COR-L47 (cell line): Measurements from ENCODE around the gene GTF3C5.
"Not testable (repeated sequence)": the region's sequence is repeated elsewhere in the genome, so short reads cannot be mapped to it uniquely, and the experiment has no call there.

Experiments
- DNase-seq: peaks from one replicate; lab custom pipeline; 2025; lab: John Stamatoyannopoulos, UW

GTF3C5 gene, protein sequence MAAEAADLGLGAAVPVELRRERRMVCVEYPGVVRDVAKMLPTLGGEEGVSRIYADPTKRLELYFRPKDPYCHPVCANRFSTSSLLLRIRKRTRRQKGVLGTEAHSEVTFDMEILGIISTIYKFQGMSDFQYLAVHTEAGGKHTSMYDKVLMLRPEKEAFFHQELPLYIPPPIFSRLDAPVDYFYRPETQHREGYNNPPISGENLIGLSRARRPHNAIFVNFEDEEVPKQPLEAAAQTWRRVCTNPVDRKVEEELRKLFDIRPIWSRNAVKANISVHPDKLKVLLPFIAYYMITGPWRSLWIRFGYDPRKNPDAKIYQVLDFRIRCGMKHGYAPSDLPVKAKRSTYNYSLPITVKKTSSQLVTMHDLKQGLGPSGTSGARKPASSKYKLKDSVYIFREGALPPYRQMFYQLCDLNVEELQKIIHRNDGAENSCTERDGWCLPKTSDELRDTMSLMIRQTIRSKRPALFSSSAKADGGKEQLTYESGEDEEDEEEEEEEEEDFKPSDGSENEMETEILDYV

DNA sequence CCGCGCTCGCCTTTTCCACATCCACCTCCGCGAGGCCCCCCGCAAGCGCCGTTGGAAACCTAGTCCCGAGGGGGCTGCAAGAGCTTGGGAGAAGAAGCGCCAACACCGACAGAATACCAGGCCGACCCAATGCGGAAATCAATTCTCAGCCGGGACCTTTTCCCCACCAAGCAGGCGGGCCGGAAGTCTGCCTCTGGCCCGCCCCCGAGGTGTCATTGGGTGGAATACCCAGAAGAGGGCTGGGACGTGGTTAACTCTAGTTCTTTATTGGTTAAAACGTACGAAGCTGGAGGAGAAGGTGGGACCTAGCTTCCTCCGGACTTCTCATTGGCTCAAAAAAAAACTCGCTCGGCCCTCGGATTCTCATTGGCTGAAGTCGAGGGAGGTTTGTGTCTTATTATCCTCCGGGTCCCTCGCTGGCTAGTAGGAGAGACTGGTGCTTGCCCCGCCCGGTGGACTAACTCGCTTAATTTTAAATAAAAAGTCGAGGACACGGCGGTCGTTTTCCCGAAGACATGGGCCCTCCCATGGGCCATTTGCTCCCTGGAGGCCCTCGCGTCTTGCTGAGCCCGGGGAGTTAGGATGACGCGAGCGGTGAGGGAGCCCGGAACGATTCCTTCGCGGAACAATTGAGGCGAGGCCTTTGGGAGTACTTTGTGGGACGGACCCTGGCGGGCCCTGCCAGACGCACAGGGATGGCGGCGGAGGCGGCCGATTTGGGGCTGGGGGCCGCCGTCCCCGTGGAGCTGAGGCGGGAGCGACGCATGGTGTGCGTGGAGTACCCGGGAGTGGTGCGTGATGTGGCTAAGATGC, at the start of gene GTF3C5:
GTF3C5 (plus strand) TSS at position 681 of the 813 bp plus-strand sequence; CDS start at position 696, 15 bp downstream.
- DNase-seq, result peak; percentile 99

- DNase-seq, result no peak
Measured at GRCh38 chr9:132982458-132982857, 48.3 kb upstream of the GTF3C5 start.

- no peak for DNase-seq
Measured at GRCh38 chr9:132983491-132984201, 47.2 kb upstream of the GTF3C5 start.

DNA sequence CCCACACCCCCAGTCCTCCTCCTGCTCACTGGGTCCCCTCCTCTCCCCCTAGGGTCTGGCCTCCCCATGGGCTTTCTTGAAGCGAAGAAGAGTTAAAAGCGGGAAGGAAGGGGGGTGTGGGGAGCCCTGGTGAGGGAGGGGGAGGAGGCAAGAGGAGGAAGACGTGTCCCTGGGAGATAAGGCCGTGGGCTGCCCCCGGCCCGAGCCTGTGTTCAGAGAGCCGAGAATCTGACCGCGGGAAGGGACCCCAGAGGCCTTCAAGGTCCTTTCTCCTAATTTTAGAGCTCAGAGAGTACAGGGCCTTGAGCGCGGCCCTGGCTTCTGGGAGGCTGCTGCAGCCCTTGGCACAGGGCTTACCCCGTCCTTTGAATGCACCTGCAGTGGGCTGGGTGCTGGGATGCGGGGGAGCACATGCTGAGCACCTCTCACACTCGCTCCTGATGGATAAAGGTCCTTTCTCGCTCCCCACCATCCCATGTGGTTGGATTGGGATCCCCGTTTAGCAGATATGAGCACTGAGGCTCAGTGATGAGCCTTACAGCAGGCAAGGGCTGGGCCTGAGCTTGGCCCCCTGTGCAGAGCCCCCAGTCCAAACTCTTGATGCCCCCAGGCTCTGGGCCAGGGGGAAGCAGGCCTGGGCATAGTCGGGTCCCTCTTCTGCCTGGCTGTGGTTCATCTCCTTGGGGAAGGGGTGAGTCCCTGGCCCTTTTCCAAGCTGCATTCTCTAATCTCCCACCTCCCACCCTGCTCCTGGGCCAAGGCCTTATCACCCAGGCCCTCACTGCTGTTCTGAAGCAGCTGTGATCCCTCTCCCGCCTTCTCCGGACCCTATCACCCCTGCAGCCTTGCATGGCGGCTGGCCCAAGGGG, 46.4 kb upstream of the GTF3C5 start:
- no peak for DNase-seq

DNA sequence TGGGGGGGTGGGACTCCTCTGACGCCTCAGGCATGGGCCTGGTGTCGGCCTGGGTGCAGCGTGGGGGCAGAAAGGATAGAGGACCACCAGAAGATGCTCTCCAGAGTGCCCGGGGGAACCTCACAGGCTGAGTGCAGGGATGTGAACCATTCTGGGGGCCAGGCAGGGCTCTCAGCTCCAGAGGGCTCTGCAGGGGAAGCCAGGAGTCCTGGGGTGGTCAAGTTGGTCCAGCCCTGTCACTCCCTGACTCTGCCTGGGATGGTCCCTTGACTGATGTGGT, 45.8 kb upstream of the GTF3C5 start:
- DNase-seq, result no peak

DNA sequence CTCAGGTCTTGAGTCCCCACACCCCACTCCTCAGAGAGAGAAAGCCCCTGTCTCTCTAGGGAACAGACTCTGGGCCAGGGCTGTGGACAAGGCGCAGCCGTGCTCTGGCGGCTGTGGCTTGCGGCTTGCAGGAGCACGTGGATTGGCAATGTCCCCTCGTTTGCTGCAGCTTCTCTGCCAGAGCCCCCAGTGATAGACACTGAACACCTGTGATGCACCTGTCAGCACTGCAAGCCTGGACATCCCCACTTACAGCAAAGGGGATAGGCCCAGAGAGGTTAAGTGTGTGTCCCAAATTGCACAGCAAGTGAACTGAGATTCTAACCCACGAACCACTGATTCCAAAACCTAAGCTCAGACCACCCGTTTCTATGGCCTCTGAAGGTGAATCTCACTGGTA, 45.3 kb upstream of the GTF3C5 start:
- no peak for DNase-seq

DNA sequence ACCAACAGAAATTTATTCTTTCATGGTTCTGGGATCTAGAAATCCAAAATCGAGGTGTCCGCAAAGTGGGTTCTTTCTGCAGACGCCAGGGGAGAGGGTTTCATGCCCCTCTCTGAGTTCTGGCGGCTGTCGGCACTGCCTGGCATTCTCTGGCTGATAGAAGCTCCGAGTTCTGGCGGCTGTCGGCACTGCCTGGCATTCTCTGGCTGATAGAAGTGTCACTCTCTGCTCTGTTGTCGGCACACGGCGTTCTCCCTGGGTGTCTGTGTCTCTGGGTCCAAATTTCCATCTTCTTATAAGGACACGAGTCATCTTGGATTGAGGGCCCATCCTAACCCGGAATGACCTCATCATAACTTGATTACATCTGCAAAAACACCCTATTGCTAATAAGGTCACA, 44.7 kb upstream of the GTF3C5 start:
- DNase-seq, result no peak

GRCh38 chr9:132986640-132987620, 43.9 kb upstream of the GTF3C5 start:
- no peak for DNase-seq

DNA sequence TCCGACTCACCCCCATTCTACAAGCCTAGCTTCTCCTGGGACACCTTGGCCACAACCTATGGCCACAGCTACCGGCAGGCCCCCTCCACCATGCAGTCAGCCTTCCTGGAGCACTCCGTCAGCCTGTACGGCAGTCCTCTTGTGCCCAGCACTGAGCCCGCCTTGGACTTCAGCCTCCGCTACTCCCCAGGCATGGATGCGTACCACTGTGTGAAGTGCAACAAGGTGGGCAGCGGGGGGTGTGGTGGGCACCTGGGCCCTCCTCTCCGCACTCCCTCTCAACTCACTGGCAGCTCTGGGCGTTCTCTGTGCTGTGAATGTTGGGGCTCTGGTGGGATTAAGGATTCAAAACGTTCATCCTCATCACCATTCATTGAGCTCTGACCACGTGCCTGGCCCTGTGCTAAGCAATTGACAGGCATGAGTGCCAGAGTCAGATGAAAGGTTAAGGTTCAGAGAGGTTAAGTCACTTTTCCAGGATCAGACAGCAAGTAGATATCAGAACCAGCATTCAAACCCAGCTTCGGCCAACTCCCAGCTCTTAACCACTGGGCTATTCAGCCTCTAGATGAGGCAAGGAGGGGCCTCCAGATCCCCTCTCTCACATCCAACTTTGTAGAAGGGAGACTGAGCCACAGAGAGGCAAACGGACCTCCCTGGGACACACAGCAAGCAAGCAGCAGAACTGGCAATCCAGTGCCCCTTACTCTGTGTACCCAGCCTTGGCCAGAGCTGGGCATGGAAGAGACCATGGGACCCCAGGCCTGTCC, 42.4 kb upstream of the GTF3C5 start:
- DNase-seq, result no peak

DNA sequence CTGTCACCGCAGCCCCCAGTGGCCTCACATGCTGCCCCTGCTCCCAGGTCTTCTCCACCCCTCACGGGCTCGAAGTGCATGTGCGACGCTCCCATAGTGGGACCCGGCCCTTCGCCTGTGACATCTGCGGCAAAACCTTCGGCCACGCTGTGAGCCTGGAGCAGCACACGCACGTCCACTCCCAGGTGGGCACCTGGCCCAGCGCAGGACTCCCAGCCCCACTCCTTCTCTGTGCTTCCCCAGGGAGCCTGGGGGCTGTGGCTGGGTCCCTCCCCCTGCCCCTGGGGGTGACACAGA, 41.8 kb upstream of the GTF3C5 start:
- no peak for DNase-seq

DNA sequence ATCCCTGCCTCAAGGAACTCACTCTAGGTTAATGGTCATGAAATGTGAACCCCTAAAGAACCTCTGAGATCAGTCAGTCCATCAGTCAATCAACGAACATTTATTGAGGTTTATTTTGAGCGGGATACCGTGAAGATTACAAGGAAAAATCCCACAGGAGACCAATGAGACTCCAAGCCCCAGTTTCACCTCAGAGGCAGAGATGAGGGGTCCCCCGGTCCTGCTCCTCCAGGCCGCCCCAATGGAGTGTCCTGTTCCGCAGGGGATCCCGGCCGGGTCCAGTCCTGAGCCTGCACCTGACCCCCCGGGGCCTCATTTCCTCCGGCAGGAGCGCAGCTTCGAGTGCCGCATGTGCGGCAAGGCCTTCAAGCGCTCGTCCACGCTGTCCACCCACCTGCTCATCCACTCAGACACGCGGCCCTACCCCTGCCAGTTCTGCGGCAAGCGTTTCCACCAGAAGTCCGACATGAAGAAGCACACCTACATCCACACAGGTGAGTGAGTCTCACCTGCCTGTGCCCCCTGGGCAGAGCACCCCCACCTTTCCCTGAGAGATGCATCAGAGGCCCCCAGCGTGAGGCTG, 41.3 kb upstream of the GTF3C5 start:
- no peak for DNase-seq

GRCh38 chr9:132989998-132990557, 40.7 kb upstream of the GTF3C5 start:
- DNase-seq, result not testable (repeated sequence)

DNA sequence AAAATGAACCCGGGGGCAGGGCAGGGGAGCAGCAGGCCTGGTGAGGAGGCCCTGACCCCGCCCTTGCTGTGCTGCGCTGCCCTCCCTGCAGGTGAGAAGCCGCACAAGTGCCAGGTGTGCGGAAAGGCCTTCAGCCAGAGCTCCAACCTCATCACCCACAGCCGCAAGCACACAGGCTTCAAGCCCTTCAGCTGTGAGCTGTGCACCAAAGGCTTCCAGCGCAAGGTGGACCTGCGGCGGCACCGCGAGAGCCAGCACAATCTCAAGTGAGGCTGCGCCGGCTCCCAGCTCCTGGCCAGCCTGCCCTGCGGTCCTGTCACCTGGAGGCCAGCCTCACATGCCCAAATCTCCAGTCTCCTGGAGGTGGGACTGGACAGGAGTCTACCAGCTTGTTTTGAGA, 40.0 kb upstream of the GTF3C5 start:
- DNase-seq, result no peak

GRCh38 chr9:132991351-132992300, 39.2 kb upstream of the GTF3C5 start:
- no peak for DNase-seq

DNA sequence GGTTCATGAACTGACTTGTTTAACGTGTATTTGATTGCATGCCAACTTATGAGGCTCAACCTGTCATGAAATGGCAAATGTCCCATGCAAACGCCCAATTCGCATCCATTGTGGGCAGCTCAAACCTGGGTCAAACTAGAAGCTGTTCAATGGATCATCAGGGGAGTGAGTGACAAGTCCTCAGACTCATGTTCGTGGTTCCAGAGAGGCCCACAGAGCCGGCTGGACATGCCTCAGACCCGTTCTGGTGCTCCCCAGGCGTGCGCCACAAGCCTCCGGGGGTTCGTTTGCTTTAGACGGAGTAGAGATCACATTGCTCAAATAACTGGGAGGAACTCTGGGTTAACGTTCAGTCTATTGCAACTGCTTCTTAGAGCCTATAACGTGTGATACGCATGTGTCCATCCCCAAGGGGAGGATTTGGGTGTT, 37.3 kb upstream of the GTF3C5 start:
- no peak for DNase-seq

DNA sequence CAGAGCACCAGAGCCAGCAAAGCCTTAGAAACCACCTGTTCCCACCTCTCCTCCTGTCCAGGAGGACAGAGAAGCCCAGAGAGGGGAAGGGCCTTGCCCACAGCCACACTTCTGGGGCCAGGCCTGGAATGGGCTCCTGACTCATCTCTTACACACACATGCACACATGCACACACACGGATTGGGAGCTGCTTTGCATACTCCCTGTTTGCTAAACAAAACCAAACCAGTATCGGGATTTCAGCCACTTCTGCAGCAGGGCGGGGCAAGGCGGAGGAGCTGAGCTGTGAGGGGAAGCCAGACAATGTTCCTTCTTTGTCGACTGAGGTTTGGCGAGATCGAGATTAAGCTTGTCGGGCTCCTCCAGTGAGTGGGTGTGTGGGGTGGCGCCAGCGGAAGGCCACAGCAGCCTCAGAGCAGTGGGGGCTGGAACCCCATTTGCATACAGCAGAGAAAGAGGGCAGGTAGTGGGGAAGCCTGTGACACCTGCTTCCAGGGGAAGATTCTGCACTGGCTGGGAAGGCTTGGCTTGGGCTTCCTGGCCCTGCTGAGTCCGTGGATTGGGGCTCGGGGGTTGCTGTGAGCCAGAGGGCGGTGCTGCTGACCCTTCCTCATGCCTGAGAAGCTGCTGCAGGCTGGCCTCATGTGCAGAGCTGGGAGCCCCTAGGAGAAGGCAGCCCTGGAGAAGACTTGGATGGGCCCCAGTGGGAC, 36.2 kb upstream of the GTF3C5 start:
- DNase-seq, result no peak

GRCh38 chr9:132995121-132995420, 35.7 kb upstream of the GTF3C5 start:
- no peak for DNase-seq
